Stimulated activated CD4-positive, alpha-beta T cell treated with anti-CD3 and anti-CD28 coated beads, TNF-alpha, amount 100 ng/mL, for 24 hours (primary cell): ENCODE measurements around the gene SH3BP5.
"Not testable (repeated sequence)": the region's sequence is repeated elsewhere in the genome, so short reads cannot be mapped to it uniquely, and the experiment has no call there.

ENCODE experiments used
- DNase-seq, 3 experiments: peaks; one replicate each; pipeline ENCODE4 v3.0.0-alpha.2; 2020; ENCODE audit warnings: low read depth in 3 of 3

Gene SH3BP5

GRCh38 chr3:15332405-15333098 is at the start of gene SH3BP5:
TSS of gene SH3BP5 (minus strand) at chr3:15332586. CDS start at chr3:15332408, 178 bp downstream.
- DNase-seq: peak in 2 of 3 experiments; percentile 43 to 67

GRCh38 chr3:15380980-15381890 is 48.8 kb upstream of the SH3BP5 start:
- no peak for DNase-seq

DNA sequence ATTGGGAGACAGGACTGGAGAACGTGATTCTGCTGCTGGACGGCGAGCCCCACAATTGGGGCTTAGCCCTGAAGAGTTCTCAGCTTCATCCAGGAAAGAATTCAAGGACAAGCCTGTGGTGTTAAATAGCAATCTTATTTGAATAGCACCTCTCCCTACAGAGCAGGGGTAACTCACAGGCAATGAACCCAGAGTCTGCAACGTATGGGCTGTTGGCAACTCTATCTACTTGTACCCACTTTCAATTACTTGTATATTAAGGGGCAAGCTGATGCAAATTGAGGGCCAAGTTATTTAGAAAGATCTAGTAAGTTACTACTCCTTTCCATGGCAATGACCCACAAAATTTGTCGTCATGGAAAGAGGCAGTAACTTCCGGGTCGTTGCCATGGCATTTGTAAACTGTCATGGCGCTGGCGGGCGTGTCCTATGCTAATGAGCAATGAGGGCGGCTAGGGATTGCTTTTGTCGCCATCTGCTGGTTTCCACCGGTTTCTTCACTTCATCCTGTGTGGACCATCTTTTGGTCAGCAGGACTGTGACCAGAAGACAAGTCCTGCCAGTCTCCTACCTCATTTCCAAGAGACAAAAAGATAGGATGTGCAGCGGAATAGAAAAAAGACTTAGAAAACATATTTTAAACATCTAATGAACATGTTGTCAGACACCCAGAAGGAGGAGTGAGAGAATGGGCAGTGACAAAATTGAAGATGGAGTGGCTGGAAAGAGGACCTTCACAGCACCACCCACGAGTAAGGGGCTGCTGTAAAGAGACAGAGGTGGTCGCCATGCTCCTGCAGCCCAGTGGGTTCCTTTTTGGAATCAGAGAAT is 45.8 kb upstream of the SH3BP5 start:
- peak; percentile 87 to 93 (median 91) for DNase-seq

DNA sequence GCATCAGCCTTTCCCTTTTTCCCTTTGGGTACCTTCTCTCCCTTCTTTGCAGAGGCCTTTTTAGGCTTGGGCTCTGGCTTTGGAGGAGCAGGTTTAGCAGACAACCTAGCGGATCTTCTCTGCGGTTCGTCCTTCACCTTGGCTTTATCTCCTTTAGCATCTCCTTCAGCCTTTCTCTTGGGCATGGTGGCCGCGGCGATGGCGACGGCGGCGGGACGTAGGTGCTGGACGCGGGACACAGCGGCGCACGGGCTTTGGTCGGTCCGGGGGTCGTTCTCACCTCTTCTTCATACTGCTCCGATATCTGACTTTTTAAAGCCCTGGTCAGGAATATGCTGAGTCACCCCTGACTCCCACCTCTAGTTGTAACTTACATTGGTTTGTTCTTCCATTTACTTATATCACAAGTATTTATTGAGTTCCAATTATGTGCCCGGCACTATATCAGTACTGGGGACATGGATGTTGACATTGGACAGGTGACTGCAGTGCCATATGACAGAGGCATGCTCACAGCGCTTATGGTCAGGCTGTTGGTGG is 43.1 kb upstream of the SH3BP5 start:
- no peak for DNase-seq

GRCh38 chr3:15372918-15373317 is 40.5 kb upstream of the SH3BP5 start:
- no peak for DNase-seq

DNA sequence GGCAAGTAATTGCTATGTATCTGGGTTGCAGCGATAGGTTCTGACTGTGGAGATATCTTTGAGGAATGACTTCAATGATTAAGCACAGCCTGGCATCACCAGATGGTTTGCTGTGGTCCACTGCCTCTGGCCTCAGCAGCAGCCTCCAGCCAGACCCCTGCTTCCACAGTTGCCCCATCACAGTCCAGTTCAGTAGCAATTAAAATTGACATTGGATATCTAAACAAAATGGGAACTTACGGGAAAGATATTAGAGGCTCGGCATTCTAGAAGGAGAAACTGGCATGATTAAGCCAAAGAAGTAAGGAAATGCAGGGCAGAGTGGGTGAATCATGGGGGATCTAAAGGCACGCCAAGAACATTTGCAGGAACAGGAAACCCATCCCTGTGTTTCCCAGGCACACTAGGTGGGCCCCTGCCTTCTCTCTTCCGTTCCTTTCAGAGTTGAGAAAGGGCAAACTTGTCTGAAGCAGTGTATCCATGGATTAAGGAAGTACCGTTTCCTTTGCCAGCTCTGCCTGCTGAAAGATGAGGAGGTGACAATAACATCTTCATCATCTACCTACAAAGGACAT is 36.3 kb upstream of the SH3BP5 start:
- no peak for DNase-seq

DNA sequence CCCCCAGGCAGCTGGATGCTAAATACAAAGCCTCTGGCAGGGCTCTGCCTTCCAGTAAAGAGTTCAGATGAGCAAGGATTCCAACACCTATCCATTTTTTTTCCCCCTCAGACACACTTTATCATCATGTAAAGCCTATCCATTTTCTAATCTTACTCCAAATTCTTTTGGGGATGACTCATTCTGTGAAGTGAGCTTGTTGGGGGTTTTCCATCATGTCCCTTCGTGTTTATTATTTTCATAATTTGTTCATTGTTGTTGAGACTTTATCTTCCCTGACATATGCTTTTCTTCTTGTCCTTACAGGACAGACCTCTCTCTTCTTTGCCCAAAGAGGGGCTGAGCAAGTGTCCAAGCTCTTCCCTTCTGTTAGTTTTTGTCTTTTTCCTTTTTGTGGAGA is 34.7 kb upstream of the SH3BP5 start:
- DNase-seq: no peak

DNA sequence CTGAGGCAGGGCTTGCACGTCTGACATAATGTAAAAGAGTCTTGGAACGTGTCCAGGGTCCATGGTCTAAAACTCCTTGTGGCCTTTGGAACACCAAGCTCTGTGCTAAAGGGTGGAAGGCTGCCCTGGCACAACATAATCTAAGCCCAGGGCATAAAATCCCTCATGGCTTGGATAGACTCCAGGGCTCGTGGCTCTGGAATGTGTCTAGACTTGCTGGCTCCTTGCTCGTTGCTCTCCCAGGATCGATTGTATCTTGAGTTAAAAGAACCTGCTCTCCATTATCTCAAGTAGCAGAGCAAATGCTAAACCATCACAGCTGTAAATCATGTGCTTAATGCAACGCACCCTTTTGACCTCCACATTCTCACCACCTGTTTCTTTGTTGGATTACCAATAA is 31.7 kb upstream of the SH3BP5 start:
- not testable (repeated sequence) for DNase-seq

- peak; percentile 38 to 64 (median 57) for DNase-seq
Measured at GRCh38 chr3:15361494-15362214, 29.3 kb upstream of the SH3BP5 start.

DNA sequence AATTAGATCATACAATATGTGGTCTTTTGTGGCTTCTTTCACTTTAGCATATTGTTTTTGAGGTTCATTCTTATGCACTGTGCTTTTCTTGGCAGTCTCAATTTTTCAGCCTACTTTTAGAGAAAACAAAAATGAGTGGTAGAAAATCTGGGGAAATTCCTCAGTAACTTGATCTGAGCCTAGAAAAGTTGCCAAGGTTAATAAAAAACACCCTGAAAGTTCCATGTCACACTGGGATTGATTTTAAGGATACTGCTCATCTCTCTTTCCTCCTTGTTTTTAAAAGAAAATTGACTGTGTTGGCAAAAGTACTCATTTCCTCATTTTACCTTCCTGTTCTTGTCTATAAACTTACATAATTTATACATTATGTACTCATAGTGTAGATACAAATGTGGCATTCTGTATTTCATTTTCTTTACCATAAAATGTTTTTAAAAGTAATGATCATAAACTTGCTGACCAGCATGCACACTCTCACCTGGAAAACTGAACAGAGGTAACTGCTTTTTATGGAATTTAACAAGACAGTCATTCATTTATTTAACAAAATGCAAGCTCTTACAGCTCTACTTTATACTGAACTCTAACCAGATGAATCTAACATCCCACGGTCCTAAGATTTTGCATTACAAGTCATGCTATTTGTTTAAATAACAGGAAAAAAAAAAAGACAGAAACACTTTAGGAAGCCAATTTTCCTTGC is 28.6 kb upstream of the SH3BP5 start:
- DNase-seq: no peak

DNA sequence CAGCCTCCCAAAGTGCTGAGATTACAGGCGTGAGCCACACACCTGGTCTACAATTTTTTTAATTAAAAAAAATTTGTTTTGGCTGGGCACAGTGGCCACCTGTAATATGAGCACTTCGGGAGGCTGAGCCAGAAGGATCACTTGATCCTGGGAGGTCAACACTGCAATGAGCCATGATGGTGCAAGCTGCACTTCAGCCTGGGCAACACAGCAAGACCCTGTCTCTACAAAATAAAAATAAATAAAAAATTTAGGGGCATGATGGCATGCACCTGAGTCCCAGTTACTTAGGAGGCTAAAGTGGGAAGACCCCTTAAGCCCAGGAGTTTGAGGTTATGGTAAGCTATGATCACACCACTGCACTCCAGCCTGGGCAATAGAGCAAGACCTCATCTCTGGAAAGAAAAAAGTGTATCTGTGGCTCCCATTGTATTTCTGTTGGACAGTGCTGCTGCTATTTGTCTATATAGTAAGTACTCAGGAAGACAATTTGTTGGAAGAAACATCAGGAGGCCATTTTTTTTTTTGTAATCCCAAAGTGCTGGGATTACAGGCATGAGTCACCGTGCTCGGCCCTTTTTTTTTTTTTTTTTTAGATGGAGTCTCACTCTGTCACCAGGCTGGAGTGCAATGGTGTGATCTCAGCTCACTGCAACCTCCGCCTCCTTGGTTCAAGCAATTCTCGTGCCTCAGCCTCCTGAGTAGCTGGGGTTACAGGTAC is 27.5 kb upstream of the SH3BP5 start:
- DNase-seq: no peak

DNA sequence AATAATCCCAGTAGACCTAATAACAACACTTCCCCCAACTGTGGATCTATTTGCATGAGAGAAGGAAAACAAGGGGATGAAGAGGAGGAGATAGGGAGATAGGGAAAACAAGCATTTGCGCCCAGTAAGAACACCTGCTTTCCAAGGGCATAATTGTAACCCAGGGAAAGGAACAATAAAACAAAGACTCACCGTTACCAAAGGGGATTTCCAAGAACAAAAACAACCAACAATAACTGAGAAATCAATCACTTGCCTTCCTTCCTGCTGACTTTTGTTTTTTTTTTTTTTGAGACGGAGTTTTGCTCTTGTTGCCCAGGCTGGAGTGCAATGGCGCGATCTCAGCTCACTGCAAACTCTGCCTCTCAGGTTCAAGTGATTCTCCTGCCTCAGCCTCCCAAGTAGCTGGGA is 24.3 kb upstream of the SH3BP5 start:
- DNase-seq: not testable (repeated sequence)

- no peak for DNase-seq
Measured at GRCh38 chr3:15356176-15356575, 23.8 kb upstream of the SH3BP5 start.

DNA sequence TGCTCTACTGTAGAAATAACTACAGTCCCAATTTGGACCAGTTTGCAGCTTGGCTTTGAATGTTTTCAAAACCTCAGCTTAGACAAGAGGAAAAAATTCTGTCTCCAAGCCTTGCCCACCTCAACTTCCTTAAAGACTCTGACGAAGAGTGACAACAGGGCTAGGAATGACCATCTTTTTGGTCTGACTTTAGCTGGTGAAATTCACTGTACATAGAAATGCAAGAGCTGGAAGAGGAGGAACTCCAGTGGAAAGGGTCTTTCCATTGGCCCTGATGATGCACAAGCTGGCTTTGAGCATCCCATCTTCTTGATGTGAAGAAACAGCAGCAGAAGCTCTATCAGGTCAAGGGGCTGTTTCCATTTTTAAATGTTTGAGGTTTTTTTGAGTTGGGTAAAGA is 22.7 kb upstream of the SH3BP5 start:
- DNase-seq: no peak

GRCh38 chr3:15354485-15354884 is 22.1 kb upstream of the SH3BP5 start:
- no peak for DNase-seq

DNA sequence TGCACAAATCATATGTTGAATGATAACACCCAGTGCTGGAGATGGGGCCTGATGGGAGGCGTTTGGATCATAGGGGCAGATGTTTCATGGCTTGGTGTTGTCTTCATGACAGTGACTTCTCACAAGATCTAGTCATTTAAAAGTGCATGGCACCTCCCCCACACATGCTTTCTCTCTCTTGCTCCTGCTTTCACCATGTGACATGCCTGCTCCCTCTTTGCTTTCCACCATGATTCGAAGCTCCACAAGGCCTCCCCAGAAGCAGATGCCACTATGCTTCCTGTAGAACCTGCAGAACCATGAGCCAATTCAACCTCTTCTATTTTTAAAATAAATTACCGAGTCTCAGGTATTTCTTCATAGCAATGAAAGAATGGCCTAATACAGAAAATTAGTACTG is 17.8 kb upstream of the SH3BP5 start:
- no peak for DNase-seq

- DNase-seq: not testable (repeated sequence)
Measured at GRCh38 chr3:15349438-15349837, 17.1 kb upstream of the SH3BP5 start.

GRCh38 chr3:15348246-15348645 is 15.9 kb upstream of the SH3BP5 start:
- no peak for DNase-seq

- no peak for DNase-seq
Measured at GRCh38 chr3:15347737-15348110, 15.3 kb upstream of the SH3BP5 start.
